ENCODE data around the gene WBP11. TPM values are rescaled to one million over a fixed set of nuclear protein-coding genes. Genes with fewer than 3 reads are reported as not detected.

The WBP11 gene
- total RNA-seq, 1 experiment from 2014 or later = 111 TPM

DNA sequence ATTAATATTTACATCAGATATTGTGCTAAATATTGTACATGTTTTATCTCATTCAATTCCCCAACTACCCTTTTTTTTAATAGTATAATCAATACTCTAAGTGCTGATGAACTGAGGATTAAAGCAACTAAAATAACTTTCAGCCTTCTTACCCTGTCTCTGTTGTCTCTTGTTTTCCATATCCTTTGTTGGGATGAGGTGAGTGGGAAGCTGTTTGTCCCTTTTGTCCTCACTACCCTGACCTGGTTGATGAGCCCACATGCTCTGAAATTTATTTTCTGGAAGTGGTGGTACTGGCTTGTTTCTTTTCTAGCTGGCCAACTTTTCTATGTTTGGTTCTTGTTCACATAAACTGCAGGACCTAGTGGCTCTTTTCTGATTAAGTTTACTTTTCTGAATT lies 49.6 kb upstream of the WBP11 start (continued):
- no peak for TF ChIP-seq ZNF138 (CRISPR knock-in tag; conservative IDR thresholded peaks at IDR 0.05)
- no peak for TF ChIP-seq MXD4 (CRISPR knock-in tag; IDR thresholded peaks at IDR 0.05; ENCODE audit: borderline replicate concordance)
- TF ChIP-seq ARID4B (CRISPR knock-in tag; IDR thresholded peaks at IDR 0.05; ENCODE audit: borderline replicate concordance) = no peak

DNA sequence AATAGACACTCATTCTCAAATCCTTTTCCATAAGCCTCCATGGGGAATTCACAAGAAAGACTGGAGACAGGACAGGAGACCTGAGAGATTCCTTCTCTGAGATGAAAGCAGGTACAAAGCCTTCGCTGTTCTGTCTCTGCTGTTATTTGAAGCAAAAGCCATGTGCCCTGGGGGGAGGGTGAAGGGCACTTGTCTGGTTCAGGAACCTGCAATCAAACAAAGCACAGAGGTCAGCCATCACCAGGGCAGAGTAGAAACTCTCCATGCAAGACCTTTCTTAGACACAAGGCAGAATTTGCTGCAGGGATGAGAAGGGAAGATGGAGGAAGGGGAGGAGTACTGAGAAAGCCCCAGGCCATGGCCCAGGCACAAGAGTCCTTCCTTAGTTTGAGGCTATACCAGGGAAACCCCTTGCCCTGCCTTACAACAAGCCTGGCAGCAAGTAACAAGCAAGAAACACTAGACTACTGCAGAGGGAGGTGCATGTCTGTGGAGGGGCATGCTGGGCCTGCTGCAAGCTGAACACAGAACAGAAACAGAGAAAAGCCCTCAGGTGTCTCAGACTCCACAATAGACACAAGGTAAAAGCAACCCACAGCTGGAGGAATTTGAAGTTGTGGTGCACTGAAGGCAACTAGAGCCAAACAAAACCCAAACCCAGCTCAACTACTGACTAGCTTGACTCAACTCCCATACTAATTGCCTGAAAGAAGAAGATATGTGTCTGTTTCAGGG lies 47.8 kb upstream of the WBP11 start:
- POLR2A ChIA-PET = interaction anchor here (0.8 kb wide), 1 partner anchor 36 kb away, joined by 3 read pairs; no protein-coding TSS in a partner anchor

GRCh38 chr12:14849661-14850060 lies 46.4 kb upstream of the WBP11 start:
- POLR2A ChIA-PET = no interaction called here
- H3K36me3 Mint-ChIP-seq = no peaks in the 10 kb centered on the region
- H3K4me1 Mint-ChIP-seq = peaks cover 19% of the 10 kb centered on the region

More for the DNA sequence above, 47.8 kb upstream of the WBP11 start:
- ATAC-seq = no peak
- no peak for DNase-seq (ENCODE audit: low spot score)
- TF ChIP-seq ZNF423 (CRISPR knock-in tag; IDR thresholded peaks at IDR 0.05) (no peak), KAT7 (CRISPR knock-in tag; IDR thresholded peaks at IDR 0.05; ENCODE audit: borderline replicate concordance) (no peak), GTF2I (CRISPR knock-in tag; conservative IDR thresholded peaks at IDR 0.05) (no peak), ZNF317 (CRISPR knock-in tag; IDR thresholded peaks at IDR 0.05; ENCODE audit: borderline replicate concordance, low read depth) (no peak)
- H3K36me3 Mint-ChIP-seq = no peaks in the 10 kb centered on the region
- CTCF ChIA-PET = interaction anchor here (1.5 kb wide), 1 partner anchor 144 kb away, joined by 10 read pairs; no protein-coding TSS in a partner anchor
- H3K4me1 Mint-ChIP-seq = peaks cover 22% of the 10 kb centered on the region
- H3K27me3 Mint-ChIP-seq (ENCODE audit: low read depth) = peaks cover 4% of the 10 kb centered on the region
- no peak overlapping the region for H3K27ac Mint-ChIP-seq
- no peak overlapping the region for H3K4me3 Mint-ChIP-seq
- H3K9me3 Mint-ChIP-seq = peaks cover 2% of the 10 kb centered on the region

More at GRCh38 chr12:14849661-14850060, 46.4 kb upstream of the WBP11 start:
- TF ChIP-seq ZNF219 (CRISPR knock-in tag; IDR thresholded peaks at IDR 0.05; ENCODE audit: borderline replicate concordance) (no peak), CBFB (CRISPR knock-in tag; IDR thresholded peaks at IDR 0.05; ENCODE audit: low read depth) (no peak), NFE2L1 (CRISPR knock-in tag; IDR thresholded peaks at IDR 0.05) (no peak), ZNF671 (CRISPR knock-in tag; IDR thresholded peaks at IDR 0.05) (no peak), SP1 (CRISPR knock-in tag; conservative IDR thresholded peaks at IDR 0.05) (no peak), HMGA2 (CRISPR knock-in tag; IDR thresholded peaks at IDR 0.05) (no peak), ZNF416 (CRISPR knock-in tag; IDR thresholded peaks at IDR 0.05) (no peak), ZNF263 (CRISPR knock-in tag; IDR thresholded peaks at IDR 0.05; ENCODE audit: low read depth) (no peak), IRF1 (CRISPR knock-in tag; IDR thresholded peaks at IDR 0.05) (no peak)
- TF ChIP-seq, protein P1, sequence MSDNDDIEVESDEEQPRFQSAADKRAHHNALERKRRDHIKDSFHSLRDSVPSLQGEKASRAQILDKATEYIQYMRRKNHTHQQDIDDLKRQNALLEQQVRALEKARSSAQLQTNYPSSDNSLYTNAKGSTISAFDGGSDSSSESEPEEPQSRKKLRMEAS (CRISPR knock-in tag; IDR thresholded peaks at IDR 0.05) = no peak
- TF ChIP-seq, protein P2, sequence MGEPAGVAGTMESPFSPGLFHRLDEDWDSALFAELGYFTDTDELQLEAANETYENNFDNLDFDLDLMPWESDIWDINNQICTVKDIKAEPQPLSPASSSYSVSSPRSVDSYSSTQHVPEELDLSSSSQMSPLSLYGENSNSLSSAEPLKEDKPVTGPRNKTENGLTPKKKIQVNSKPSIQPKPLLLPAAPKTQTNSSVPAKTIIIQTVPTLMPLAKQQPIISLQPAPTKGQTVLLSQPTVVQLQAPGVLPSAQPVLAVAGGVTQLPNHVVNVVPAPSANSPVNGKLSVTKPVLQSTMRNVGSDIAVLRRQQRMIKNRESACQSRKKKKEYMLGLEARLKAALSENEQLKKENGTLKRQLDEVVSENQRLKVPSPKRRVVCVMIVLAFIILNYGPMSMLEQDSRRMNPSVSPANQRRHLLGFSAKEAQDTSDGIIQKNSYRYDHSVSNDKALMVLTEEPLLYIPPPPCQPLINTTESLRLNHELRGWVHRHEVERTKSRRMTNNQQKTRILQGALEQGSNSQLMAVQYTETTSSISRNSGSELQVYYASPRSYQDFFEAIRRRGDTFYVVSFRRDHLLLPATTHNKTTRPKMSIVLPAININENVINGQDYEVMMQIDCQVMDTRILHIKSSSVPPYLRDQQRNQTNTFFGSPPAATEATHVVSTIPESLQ (CRISPR knock-in tag; IDR thresholded peaks at IDR 0.05) = no peak
- no peak for DNase-seq (ENCODE audit: low spot score)
- no peak for ATAC-seq
- Mint-ChIP-seq H3K27ac (no peak overlapping the region), H3K4me3 (no peak overlapping the region), H3K9me3 (no peaks in the 10 kb centered on the region), H3K27me3 (ENCODE audit: low read depth) (peaks cover 4% of the 10 kb centered on the region)
- CTCF ChIA-PET = interaction anchor here (2.3 kb wide), 1 partner anchor 146 kb away, joined by 13 read pairs; no protein-coding TSS in a partner anchor
